Activated CD4-positive, alpha-beta T cell treated with anti-CD3 and anti-CD28 coated beads for 1 hour (primary cell): ENCODE data around the gene PPP1R37.
A peak's percentile ranks its signal among the peaks of the same experiment; 100 is the strongest.

ENCODE experiments used
- DNase-seq: peaks from one replicate; pipeline ENCODE4 v3.0.0-alpha.2; 2020

PPP1R37 gene

GRCh38 chr19:45092747-45093678, at the start of gene PPP1R37:
PPP1R37 (plus strand) TSS chr19:45093179; CDS start chr19:45093326, 147 bp downstream.
- peak; percentile 89 for DNase-seq

- DNase-seq, result no peak
These were observed 47.2 kb upstream of the PPP1R37 start for GRCh38 chr19:45045671-45046353.

- DNase-seq, result no peak
These were observed 46.6 kb upstream of the PPP1R37 start for GRCh38 chr19:45046355-45046754.

- DNase-seq, result no peak
These were observed 45.7 kb upstream of the PPP1R37 start for GRCh38 chr19:45047188-45047797.

- no peak for DNase-seq
These were observed 43.8 kb upstream of the PPP1R37 start for GRCh38 chr19:45049073-45049736.

- DNase-seq, result no peak
These were observed 42.9 kb upstream of the PPP1R37 start for GRCh38 chr19:45050036-45050435.

- DNase-seq, result no peak
These were observed 40.9 kb upstream of the PPP1R37 start for GRCh38 chr19:45051929-45052579.

GRCh38 chr19:45056831-45057230, 36.1 kb upstream of the PPP1R37 start:
- no peak for DNase-seq

- DNase-seq, result no peak
These were observed 35.5 kb upstream of the PPP1R37 start for GRCh38 chr19:45057444-45057843.

- DNase-seq, result no peak
These were observed 34.3 kb upstream of the PPP1R37 start for GRCh38 chr19:45058622-45059159.

GRCh38 chr19:45059258-45059965, 33.6 kb upstream of the PPP1R37 start:
- peak; percentile 71 for DNase-seq

- no peak for DNase-seq
These were observed 31.0 kb upstream of the PPP1R37 start for GRCh38 chr19:45061965-45062364.

- DNase-seq, result no peak
These were observed 28.9 kb upstream of the PPP1R37 start for GRCh38 chr19:45063851-45064801.

- no peak for DNase-seq
These were observed 25.9 kb upstream of the PPP1R37 start for GRCh38 chr19:45066921-45067661.

- DNase-seq, result no peak
These were observed 24.9 kb upstream of the PPP1R37 start for GRCh38 chr19:45068041-45068440.

GRCh38 chr19:45069056-45069455, 23.9 kb upstream of the PPP1R37 start:
- no peak for DNase-seq

- no peak for DNase-seq
These were observed 22.8 kb upstream of the PPP1R37 start for GRCh38 chr19:45070214-45070613.

- no peak for DNase-seq
These were observed 22.0 kb upstream of the PPP1R37 start for GRCh38 chr19:45070861-45071544.

- DNase-seq, result no peak
These were observed 21.4 kb upstream of the PPP1R37 start for GRCh38 chr19:45071545-45071938.
